Measurements from ENCODE around the gene DPF1.

Gene DPF1

DNA sequence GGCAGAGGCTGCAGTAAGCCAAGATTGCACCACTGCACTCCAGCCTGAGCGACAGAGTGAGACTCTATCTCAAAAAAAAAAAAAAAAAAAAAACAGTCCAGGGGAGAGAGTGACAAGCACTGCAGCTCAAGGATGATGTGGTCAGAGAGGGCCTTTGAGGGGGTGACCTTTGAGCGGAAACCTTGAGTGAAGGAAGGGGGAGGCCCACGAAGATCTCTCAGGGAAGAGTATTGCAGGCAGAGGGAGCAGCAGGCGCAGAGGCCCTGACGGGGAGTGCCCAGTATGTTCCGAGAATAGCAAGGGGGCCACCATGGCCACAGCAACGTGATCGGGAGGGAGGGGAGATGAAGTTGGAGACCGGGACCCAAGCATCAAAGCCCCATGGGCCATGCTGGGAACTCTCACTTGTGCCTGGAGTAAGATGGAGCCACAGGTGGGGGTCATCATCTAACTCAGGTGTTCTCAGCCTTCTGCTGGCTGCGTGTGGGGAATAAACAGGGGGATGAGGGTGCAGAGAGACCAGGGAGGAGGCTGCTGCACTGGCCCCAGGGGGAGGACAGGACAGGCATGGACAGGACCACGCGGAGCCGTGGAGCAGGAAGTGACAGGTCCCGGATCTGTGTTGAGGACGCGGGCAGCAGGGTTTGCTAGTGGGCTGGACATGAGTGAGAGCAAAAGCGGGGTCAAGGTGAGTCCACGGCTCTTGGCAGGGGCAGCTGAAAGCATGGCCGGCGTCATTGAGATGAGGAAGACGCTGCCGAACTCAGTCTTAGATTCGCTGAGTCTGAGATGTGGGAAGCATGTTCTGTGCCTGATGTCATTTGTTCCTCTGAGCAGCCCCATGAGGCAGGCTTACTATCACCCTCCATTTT, 60.4 kb downstream of the DPF1 start:
- no peak for DNase-seq (ENCODE audit: low read depth)

GRCh38 chr19:38162632-38163031, 61.4 kb downstream of the DPF1 start:
- no peak for DNase-seq (ENCODE audit: low read depth)

DNA sequence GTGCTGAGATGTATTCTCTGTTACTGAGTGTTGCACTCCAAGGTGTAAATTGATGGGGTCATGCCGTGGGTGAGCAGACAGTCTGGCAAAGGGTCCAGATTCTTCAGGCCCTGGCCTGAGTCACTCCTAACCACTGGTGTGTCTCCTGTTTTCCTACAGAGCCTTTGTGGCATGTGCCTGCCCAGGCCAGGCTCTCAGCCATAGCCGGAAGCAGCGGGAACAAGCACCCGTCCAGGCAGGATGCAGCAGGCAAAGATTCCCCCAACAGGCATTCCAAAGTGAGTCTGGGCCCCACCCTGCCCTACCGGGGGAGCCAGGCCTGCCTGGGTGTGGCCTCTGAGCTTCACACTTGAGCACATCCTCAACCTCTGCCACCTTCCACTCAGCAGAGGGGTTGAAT, 61.9 kb downstream of the DPF1 start:
- DNase-seq (ENCODE audit: low read depth): no peak

All from activated T-cell treated with anti-CD3 and anti-CD28 coated beads for 24 hours (primary cell).